HepG2 (cell line): ENCODE measurements around the gene ATG4B. TPM values are rescaled to one million over a fixed set of nuclear protein-coding genes. Genes with fewer than 3 reads are reported as not detected.

ENCODE experiments used
- CBX2 ChIP-seq, 2 experiments: fragments of 200-600 bp in 1 of 2; sonication (generic); formaldehyde crosslinking in 1 of 2; IDR thresholded peaks; 2 replicates each; pipeline versions ENCODE4 v1.7.0 to v1.8.1; 2018 to 2022; ENCODE audit warnings: low read depth in 2 of 2, low read length in 1 of 2, mild to moderate bottlenecking in 1 of 2, missing genetic modification reagents in 1 of 2
- CENPBD1 ChIP-seq: sonication (generic); formaldehyde crosslinking; IDR thresholded peaks from 2 replicates; pipeline ENCODE4 v1.8.0; 2022; ENCODE audit warnings: missing genetic modification reagents, low read depth, mild to moderate bottlenecking, borderline replicate concordance
- CENPT ChIP-seq: sonication (generic); formaldehyde crosslinking; IDR thresholded peaks from 2 replicates; pipeline ENCODE4 v1.8.0; 2022; ENCODE audit warnings: low read depth, mild to moderate bottlenecking, moderate library complexity, missing genetic modification reagents
- CENPX ChIP-seq: sonication (generic); formaldehyde crosslinking; IDR thresholded peaks from 2 replicates; pipeline ENCODE4 v1.9.0; 2021; ENCODE audit warnings: mild to moderate bottlenecking, missing genetic modification reagents, moderate library complexity
- CSRNP2 ChIP-seq: sonication (generic); formaldehyde crosslinking; conservative IDR thresholded peaks from 2 replicates; pipeline ENCODE4 v1.8.0; 2022; ENCODE audit warnings: low read depth, missing genetic modification reagents
- DMAP1 ChIP-seq: IDR thresholded peaks from 2 replicates; pipeline ENCODE4 v1.6.1; 2016
- FOXJ3 ChIP-seq: sonication (generic); formaldehyde crosslinking; IDR thresholded peaks from 2 replicates; pipeline ENCODE4 v1.4.0; 2020; ENCODE audit warnings: missing genetic modification reagents, mild to moderate bottlenecking, borderline replicate concordance
- HDAC1 ChIP-seq: sonication (generic); formaldehyde crosslinking; IDR thresholded peaks from 2 replicates; pipeline ENCODE4 v1.5.1; 2020; ENCODE audit warnings: mild to moderate bottlenecking, missing genetic modification reagents
- IRF1 ChIP-seq: sonication (generic); formaldehyde crosslinking; IDR thresholded peaks from 2 replicates; pipeline ENCODE4 v1.4.0; 2020; ENCODE audit warnings: low read depth, mild to moderate bottlenecking, missing genetic modification reagents
- IRF9 ChIP-seq: sonication (generic); formaldehyde crosslinking; IDR thresholded peaks from 2 replicates; pipeline ENCODE4 v1.8.0; 2022; ENCODE audit warnings: missing genetic modification reagents, mild to moderate bottlenecking, borderline replicate concordance
- MXI1 ChIP-seq: IDR thresholded peaks from 3 replicates; pipeline ENCODE4 v1.6.1; 2012; ENCODE audit warnings: low read depth, low read length, inconsistent platforms, borderline replicate concordance
- PHF5A ChIP-seq: IDR thresholded peaks from one replicate; pipeline ENCODE4 v1.6.1; 2018; ENCODE audit warnings: low read depth, missing genetic modification reagents; ENCODE audit not compliant: unreplicated experiment
- RNF2 ChIP-seq: fragments of 450-650 bp; conservative IDR thresholded peaks from 2 replicates; pipeline ENCODE4 v1.6.1; 2016; ENCODE audit warnings: low read depth
- SCMH1 ChIP-seq: sonication (generic); formaldehyde crosslinking; IDR thresholded peaks from 2 replicates; pipeline ENCODE4 v1.9.0; 2021; ENCODE audit warnings: missing genetic modification reagents, mild to moderate bottlenecking, borderline replicate concordance
- SMYD3 ChIP-seq: sonication (generic); formaldehyde crosslinking; IDR thresholded peaks from 2 replicates; pipeline ENCODE4 v1.8.1; 2023; ENCODE audit warnings: mild to moderate bottlenecking, missing genetic modification reagents
- ZNF142 ChIP-seq: sonication (generic); formaldehyde crosslinking; IDR thresholded peaks from 2 replicates; pipeline ENCODE4 v1.4.0; 2020; ENCODE audit warnings: missing genetic modification reagents
- ZNF224 ChIP-seq: sonication (generic); formaldehyde crosslinking; IDR thresholded peaks from 2 replicates; pipeline ENCODE4 v1.5.0; 2020; ENCODE audit warnings: mild to moderate bottlenecking, missing genetic modification reagents
- ZNF547 ChIP-seq: sonication (generic); formaldehyde crosslinking; IDR thresholded peaks from 2 replicates; pipeline ENCODE4 v1.5.1; 2020; ENCODE audit warnings: mild to moderate bottlenecking, missing genetic modification reagents
- ZNF652 ChIP-seq: IDR thresholded peaks from 2 replicates; pipeline ENCODE4 v1.6.1; 2016; ENCODE audit warnings: low read depth, borderline replicate concordance
- ZNF772 ChIP-seq: sonication (generic); formaldehyde crosslinking; IDR thresholded peaks from 2 replicates; pipeline ENCODE4 v1.5.0; 2020; ENCODE audit warnings: mild to moderate bottlenecking, missing genetic modification reagents
- ZSCAN9 ChIP-seq: IDR thresholded peaks from 2 replicates; pipeline ENCODE4 v1.6.1; 2016; ENCODE audit warnings: borderline replicate concordance
- polyA plus RNA-seq, 8 experiments: library from polyadenylated mRNA; depleted of rRNA in 3 of 8; stranded (reverse) in 7 of 8; unstranded in 1 of 8; fragments of >200 nt; fragmentation: Illumina TruSeq in 4 of 8; extraction: Trizol in 4 of 8; gene quantifications; 2 replicates each; pipeline versions ENCODE4 v1.2.1 to v1.2.3, GENCODE V29; 2011 to 2016; ENCODE audit warnings: low read depth in 4 of 8, missing spikeins in 1 of 8, mixed read lengths in 1 of 8; ENCODE audit not compliant: insufficient read depth in 1 of 8
- total RNA-seq, 5 experiments: library from RNA; depleted of rRNA; stranded (reverse); fragments of >200 nt; fragmentation: Illumina TruSeq; extraction: Trizol; gene quantifications; 2 replicates each; pipeline ENCODE4 v1.2.3, GENCODE V29; 2016; ENCODE audit warnings: low read depth in 1 of 5

ATG4B gene
- total and polyA plus RNA-seq, 2 of the 13 experiments (the other 11 are each of a cell fraction or from before 2014, with no cell fraction given): 95.5 to 239 TPM

- 0 out of 2 replicates have a peak, but pooled peaks have one; percentile 34 for TF ChIP-seq ZNF224
- no peak for TF ChIP-seq CENPT (CRISPR knock-in tag)
- TF ChIP-seq ZNF142 (CRISPR knock-in tag): no peak
- no peak for TF ChIP-seq SMYD3
- TF ChIP-seq HDAC1 (CRISPR knock-in tag): 0 out of 2 replicates have a peak, but pooled peaks have one; percentile 23
- TF ChIP-seq IRF1 (CRISPR knock-in tag): no peak
- no peak for TF ChIP-seq CENPX
- no peak for TF ChIP-seq PHF5A (CRISPR knock-in tag)
- no peak; the same call in 1 of the 2 replicates for TF ChIP-seq IRF9 (CRISPR knock-in tag)
- no peak for TF ChIP-seq ZSCAN9 (CRISPR knock-in tag)
- no peak for TF ChIP-seq CSRNP2 (CRISPR knock-in tag)
- TF ChIP-seq SCMH1 (CRISPR knock-in tag): no peak
- peak; percentile 24; the same call in 1 of the 3 replicates for TF ChIP-seq MXI1
- no peak for TF ChIP-seq DMAP1 (CRISPR knock-in tag)
- no peak for TF ChIP-seq CENPBD1 (CRISPR knock-in tag)
- TF ChIP-seq ZNF652 (CRISPR knock-in tag): no peak
- TF ChIP-seq CBX2 (IDR thresholded peaks at IDR 0.05; ENCODE audit: low read depth, low read length): no peak
- no peak for TF ChIP-seq CBX2 (CRISPR knock-in tag; IDR thresholded peaks at IDR 0.05; ENCODE audit: low read depth)
- no peak for TF ChIP-seq RNF2
- TF ChIP-seq ZNF547 (CRISPR knock-in tag): 0 out of 2 replicates have a peak, but pooled peaks have one; percentile 40
- no peak for TF ChIP-seq FOXJ3 (CRISPR knock-in tag)
- peak; percentile 33; the same call in 1 of the 2 replicates for TF ChIP-seq ZNF772 (CRISPR knock-in tag)
These were observed 4.1 kb downstream of the ATG4B start (continued) for GRCh38 chr2:241641631-241642030.
